Measurements from ENCODE around the gene NLRC5.
"Not testable (repeated sequence)": the region's sequence is repeated elsewhere in the genome, so short reads cannot be mapped to it uniquely, and the experiment has no call there.

DNA sequence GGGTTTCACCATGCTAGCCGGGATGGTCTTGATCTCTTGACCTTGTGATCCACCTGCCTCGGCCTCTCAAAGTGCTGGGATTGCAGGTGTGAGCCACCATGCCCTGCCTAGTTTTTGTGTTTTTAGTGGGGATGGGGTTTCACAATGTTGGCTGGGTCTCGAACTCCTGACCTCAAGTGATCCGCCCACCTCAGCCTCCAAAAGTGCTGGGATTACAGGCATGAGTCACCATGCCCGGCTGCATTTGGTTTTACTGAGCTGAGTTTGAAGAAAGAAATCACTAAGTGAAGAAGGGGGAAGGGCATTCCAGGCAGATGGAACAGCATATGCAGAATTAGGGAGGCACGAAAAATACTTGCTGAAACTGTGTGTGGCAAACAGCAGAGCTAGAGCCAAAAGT is 110.6 kb downstream of the NLRC5 start:
- TF ChIP-seq, protein P1, sequence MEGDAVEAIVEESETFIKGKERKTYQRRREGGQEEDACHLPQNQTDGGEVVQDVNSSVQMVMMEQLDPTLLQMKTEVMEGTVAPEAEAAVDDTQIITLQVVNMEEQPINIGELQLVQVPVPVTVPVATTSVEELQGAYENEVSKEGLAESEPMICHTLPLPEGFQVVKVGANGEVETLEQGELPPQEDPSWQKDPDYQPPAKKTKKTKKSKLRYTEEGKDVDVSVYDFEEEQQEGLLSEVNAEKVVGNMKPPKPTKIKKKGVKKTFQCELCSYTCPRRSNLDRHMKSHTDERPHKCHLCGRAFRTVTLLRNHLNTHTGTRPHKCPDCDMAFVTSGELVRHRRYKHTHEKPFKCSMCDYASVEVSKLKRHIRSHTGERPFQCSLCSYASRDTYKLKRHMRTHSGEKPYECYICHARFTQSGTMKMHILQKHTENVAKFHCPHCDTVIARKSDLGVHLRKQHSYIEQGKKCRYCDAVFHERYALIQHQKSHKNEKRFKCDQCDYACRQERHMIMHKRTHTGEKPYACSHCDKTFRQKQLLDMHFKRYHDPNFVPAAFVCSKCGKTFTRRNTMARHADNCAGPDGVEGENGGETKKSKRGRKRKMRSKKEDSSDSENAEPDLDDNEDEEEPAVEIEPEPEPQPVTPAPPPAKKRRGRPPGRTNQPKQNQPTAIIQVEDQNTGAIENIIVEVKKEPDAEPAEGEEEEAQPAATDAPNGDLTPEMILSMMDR (conservative IDR thresholded peaks at IDR 0.05): not testable (repeated sequence)
- TF ChIP-seq EZH2 (IDR thresholded peaks at IDR 0.05; ENCODE audit: low read depth): not testable (repeated sequence)

Measured in PC-9 (cell line).